H9 (cell line): ENCODE results near the gene F2RL3. TPM values are rescaled to one million over a fixed set of nuclear protein-coding genes. Genes with fewer than 3 reads are reported as not detected.

ENCODE experiments used
- DNase-seq: peaks from one replicate; pipeline ENCODE4 v3.0.0-alpha.2; 2017
- H2AFZ ChIP-seq: one replicate; pipeline ENCODE4 v1.6.1; 2013; ENCODE audit warnings: mild to moderate bottlenecking, low read length, control low read depth, moderate library complexity
- H2AK5ac ChIP-seq: 2 replicates; pipeline ENCODE4 v1.6.1; 2013; ENCODE audit warnings: low read length, control low read depth, mixed read lengths; ENCODE audit not compliant: insufficient read length
- H2BK120ac ChIP-seq: one replicate; pipeline ENCODE4 v1.6.1; 2013; ENCODE audit warnings: low read depth, mild to moderate bottlenecking, low read length, control low read depth, inconsistent platforms; ENCODE audit not compliant: poor library complexity, severe bottlenecking
- H2BK12ac ChIP-seq: 2 replicates; pipeline ENCODE4 v1.6.1; 2013; ENCODE audit warnings: low read length, control low read depth, mixed read lengths, low read depth; ENCODE audit not compliant: insufficient read length
- H2BK15ac ChIP-seq: 2 replicates; pipeline ENCODE4 v1.6.1; 2013; ENCODE audit warnings: low read depth, low read length, control low read depth
- H2BK20ac ChIP-seq: one replicate; pipeline ENCODE4 v1.6.1; 2013; ENCODE audit warnings: low read depth, mild to moderate bottlenecking, low read length, control low read depth, inconsistent platforms; ENCODE audit not compliant: poor library complexity, severe bottlenecking
- H2BK5ac ChIP-seq: 2 replicates; pipeline ENCODE4 v1.6.1; 2013; ENCODE audit warnings: low read length, control low read depth, mixed read lengths; ENCODE audit not compliant: insufficient read length
- H3K14ac ChIP-seq: 2 replicates; pipeline ENCODE4 v1.6.1; 2013; ENCODE audit warnings: low read length, control low read depth; ENCODE audit not compliant: insufficient read depth
- H3K18ac ChIP-seq: 2 replicates; pipeline ENCODE4 v1.6.1; 2013; ENCODE audit warnings: low read depth, mild to moderate bottlenecking, mixed read lengths, low read length, control low read depth; ENCODE audit not compliant: insufficient read length
- H3K23ac ChIP-seq: 2 replicates; pipeline ENCODE4 v1.6.1; 2013; ENCODE audit warnings: low read length, control low read depth, mixed read lengths, low read depth; ENCODE audit not compliant: insufficient read length
- H3K23me2 ChIP-seq: 2 replicates; pipeline ENCODE4 v1.6.1; 2013; ENCODE audit warnings: low read depth, mild to moderate bottlenecking, mixed read lengths, low read length, control low read depth; ENCODE audit not compliant: insufficient read length, poor library complexity, severe bottlenecking
- H3K27ac ChIP-seq: 2 replicates; pipeline ENCODE4 v1.5.1; 2013; ENCODE audit warnings: low read length, control low read depth, mixed read lengths, low read depth; ENCODE audit not compliant: insufficient read length
- H3K27me3 ChIP-seq: 2 replicates; pipeline ENCODE4 v1.6.1; 2013; ENCODE audit warnings: low read length, control low read depth, inconsistent platforms; ENCODE audit not compliant: insufficient read depth
- H3K4ac ChIP-seq: 2 replicates; pipeline ENCODE4 v1.6.1; 2013; ENCODE audit warnings: low read depth, mild to moderate bottlenecking, control low read depth, inconsistent platforms, low read length, moderate library complexity
- H3K4me1 ChIP-seq: 2 replicates; pipeline ENCODE4 v1.6.1; 2013; ENCODE audit warnings: low read length, control low read depth, inconsistent platforms; ENCODE audit not compliant: insufficient read depth
- H3K4me2 ChIP-seq: 2 replicates; pipeline ENCODE4 v1.6.1; 2013; ENCODE audit warnings: low read length, control low read depth, mixed read lengths; ENCODE audit not compliant: insufficient read length, insufficient read depth
- H3K56ac ChIP-seq: 2 replicates; pipeline ENCODE4 v1.6.1; 2013; ENCODE audit warnings: low read depth, mild to moderate bottlenecking, mixed read lengths, low read length, control low read depth; ENCODE audit not compliant: insufficient read length
- H3K79me1 ChIP-seq: 2 replicates; pipeline ENCODE4 v1.6.1; 2013; ENCODE audit warnings: low read depth, mild to moderate bottlenecking, moderate library complexity, low read length, control low read depth, inconsistent platforms; ENCODE audit not compliant: insufficient read depth, poor library complexity, severe bottlenecking
- H3K79me2 ChIP-seq: 2 replicates; pipeline ENCODE4 v1.6.1; 2013; ENCODE audit warnings: low read length, control low read depth, inconsistent platforms; ENCODE audit not compliant: insufficient read depth
- H3K9ac ChIP-seq: 2 replicates; pipeline ENCODE4 v1.6.1; 2013; ENCODE audit warnings: low read length, control low read depth, mixed read lengths; ENCODE audit not compliant: insufficient read length; ENCODE audit errors: extremely low read depth
- H3K9me3 ChIP-seq: one replicate; pipeline ENCODE4 v1.6.1; 2013; ENCODE audit warnings: low read depth, low read length, inconsistent platforms; ENCODE audit not compliant: control insufficient read depth
- H3T11ph ChIP-seq: one replicate; pipeline ENCODE4 v1.6.1; 2013; ENCODE audit warnings: mild to moderate bottlenecking, low read length, control low read depth, inconsistent platforms
- H4K20me1 ChIP-seq: one replicate; pipeline ENCODE4 v1.6.1; 2013; ENCODE audit not compliant: control insufficient read depth, insufficient read length, insufficient read depth
- H4K5ac ChIP-seq: 2 replicates; pipeline ENCODE4 v1.6.1; 2013; ENCODE audit warnings: low read depth, mild to moderate bottlenecking, mixed read lengths, low read length, control low read depth; ENCODE audit not compliant: insufficient read length
- H4K8ac ChIP-seq: replicated peaks from 2 replicates; pipeline ENCODE4 v1.6.1; 2013; ENCODE audit warnings: low read length, control low read depth, mixed read lengths, low read depth; ENCODE audit not compliant: insufficient read length
- H4K91ac ChIP-seq: 2 replicates; pipeline ENCODE4 v1.6.1; 2013; ENCODE audit warnings: low read depth, mild to moderate bottlenecking, moderate library complexity, mixed read lengths, low read length, control low read depth; ENCODE audit not compliant: insufficient read length
- H3K27ac Mint-ChIP-seq, 3 experiments: 2 replicates in 2 of 3; 3 replicates in 1 of 3; pipeline ENCODE4 v1.8.0; 2020 to 2021; ENCODE audit warnings: mixed read lengths in 3 of 3, mild to moderate bottlenecking in 1 of 3, moderate library complexity in 1 of 3
- H3K27me3 Mint-ChIP-seq: 2 replicates; pipeline ENCODE4 v1.8.0; 2021; ENCODE audit warnings: low read depth, mild to moderate bottlenecking, moderate library complexity, mixed read lengths
- H3K36me3 Mint-ChIP-seq, 3 experiments: 2 replicates in 2 of 3; 3 replicates in 1 of 3; pipeline ENCODE4 v1.8.0; 2020 to 2021; ENCODE audit warnings: low read depth in 3 of 3, mixed read lengths in 3 of 3; ENCODE audit not compliant: insufficient read depth in 1 of 3
- H3K4me1 Mint-ChIP-seq, 2 experiments: 2 replicates each; pipeline ENCODE4 v1.8.0; 2020; ENCODE audit warnings: mixed read lengths in 2 of 2
- H3K4me3 Mint-ChIP-seq, 2 experiments: 2 replicates in 1 of 2; 3 replicates in 1 of 2; pipeline ENCODE4 v1.8.0; 2020 to 2021; ENCODE audit warnings: mild to moderate bottlenecking in 2 of 2, mixed read lengths in 2 of 2, moderate library complexity in 1 of 2
- H3K9me3 Mint-ChIP-seq, 2 experiments: 2 replicates in 1 of 2; 3 replicates in 1 of 2; pipeline ENCODE4 v1.8.0; 2020; ENCODE audit warnings: mild to moderate bottlenecking in 2 of 2, mixed read lengths in 2 of 2, moderate library complexity in 1 of 2
- CTCF ChIP-seq: fragments of 200-600 bp; sonication (generic); conservative IDR thresholded peaks from 3 replicates; pipeline ENCODE4 v1.8.0; 2021; ENCODE audit warnings: antibody characterized with exemption, mild to moderate bottlenecking
- WGBS: extraction: QIAGEN DNeasy Blood & Tissue Kit; methylation state at CpG from one replicate; pipeline ENCODE4 v1.1.7; 2013; ENCODE audit warnings: missing lambda C conversion rate, low lambda C conversion rate, mixed read lengths; ENCODE audit not compliant: insufficient read length; ENCODE audit errors: extremely low coverage; 5-methylcytosine and 5-hydroxymethylcytosine counted together
- total RNA-seq: library from RNA; stranded (reverse); gene quantifications from 2 replicates; pipeline ENCODE4 v1.2.1, GENCODE V29; 2021

F2RL3 gene
- total RNA-seq, 1 experiment from 2014 or later: not detected

GRCh38 chr19:16880884-16881554 lies 7.8 kb upstream of the F2RL3 start:
- H2BK20ac ChIP-seq: no peak overlapping the region
- no peak overlapping the region for H2BK120ac ChIP-seq
- H3K56ac ChIP-seq: no peak overlapping the region
- H3K23me2 ChIP-seq: no peaks in the 10 kb centered on the region
- no peak overlapping the region for H3K14ac ChIP-seq
- H3K18ac ChIP-seq: no peak overlapping the region
- no peaks in the 10 kb centered on the region for H3K4me1 ChIP-seq
- H4K20me1 ChIP-seq: no peaks in the 10 kb centered on the region
- no CpG with 5 or more reads among the region's 8 CpGs for WGBS
- no peak overlapping the region for H2BK12ac ChIP-seq
- peaks cover 26 to 31% of the 10 kb centered on the region in 2 experiments for H3K9me3 Mint-ChIP-seq
- no peak overlapping the region for H4K5ac ChIP-seq
- no peak overlapping the region for H3T11ph ChIP-seq
- H3K9ac ChIP-seq: no peak overlapping the region
- H3K79me1 ChIP-seq: no peaks in the 10 kb centered on the region
- no peak overlapping the region for H2AFZ ChIP-seq
- no peak overlapping the region for H4K91ac ChIP-seq
- no peaks in the 10 kb centered on the region for H3K27me3 ChIP-seq
- no peak overlapping the region for H4K8ac ChIP-seq
- no peaks in the 10 kb centered on the region for H3K79me2 ChIP-seq
- no peak overlapping the region for H2AK5ac ChIP-seq
- TF ChIP-seq CTCF: no peak
- no peak overlapping the region for H3K4ac ChIP-seq
- no peak for DNase-seq
- H2BK15ac ChIP-seq: no peak overlapping the region
- H3K4me2 ChIP-seq: no peak overlapping the region
- peaks cover 10% of the 10 kb centered on the region for H3K9me3 ChIP-seq
- H2BK5ac ChIP-seq: no peak overlapping the region
- H3K36me3 Mint-ChIP-seq: peaks cover 40 to 57% (median 55%) of the 10 kb centered on the region in 3 experiments
- H3K27me3 Mint-ChIP-seq: peaks cover 5% of the 10 kb centered on the region
- no peak overlapping the region for H3K27ac ChIP-seq
- H3K4me1 Mint-ChIP-seq: no peaks in the 10 kb centered on the region
- H3K23ac ChIP-seq: no peak overlapping the region
- no peak overlapping the region for H3K27ac Mint-ChIP-seq
- H3K4me3 Mint-ChIP-seq: no peak overlapping the region
